ENCODE measurements around the gene CPE.

CPE gene

GRCh38 chr4:165367040-165367439 lies 11.8 kb upstream of the CPE start:
- DNase-seq (ENCODE audit: low spot score) = no peak
- H3K27ac ChIP-seq = no peak overlapping the region
- TF ChIP-seq, protein P1, sequence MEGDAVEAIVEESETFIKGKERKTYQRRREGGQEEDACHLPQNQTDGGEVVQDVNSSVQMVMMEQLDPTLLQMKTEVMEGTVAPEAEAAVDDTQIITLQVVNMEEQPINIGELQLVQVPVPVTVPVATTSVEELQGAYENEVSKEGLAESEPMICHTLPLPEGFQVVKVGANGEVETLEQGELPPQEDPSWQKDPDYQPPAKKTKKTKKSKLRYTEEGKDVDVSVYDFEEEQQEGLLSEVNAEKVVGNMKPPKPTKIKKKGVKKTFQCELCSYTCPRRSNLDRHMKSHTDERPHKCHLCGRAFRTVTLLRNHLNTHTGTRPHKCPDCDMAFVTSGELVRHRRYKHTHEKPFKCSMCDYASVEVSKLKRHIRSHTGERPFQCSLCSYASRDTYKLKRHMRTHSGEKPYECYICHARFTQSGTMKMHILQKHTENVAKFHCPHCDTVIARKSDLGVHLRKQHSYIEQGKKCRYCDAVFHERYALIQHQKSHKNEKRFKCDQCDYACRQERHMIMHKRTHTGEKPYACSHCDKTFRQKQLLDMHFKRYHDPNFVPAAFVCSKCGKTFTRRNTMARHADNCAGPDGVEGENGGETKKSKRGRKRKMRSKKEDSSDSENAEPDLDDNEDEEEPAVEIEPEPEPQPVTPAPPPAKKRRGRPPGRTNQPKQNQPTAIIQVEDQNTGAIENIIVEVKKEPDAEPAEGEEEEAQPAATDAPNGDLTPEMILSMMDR (IDR thresholded peaks at IDR 0.05) = no peak
- H3K4me3 ChIP-seq = no peak overlapping the region

- no peak overlapping the region for H3K27ac ChIP-seq
- TF ChIP-seq, protein P1 (IDR thresholded peaks at IDR 0.05) = no peak
- no peak overlapping the region for H3K4me3 ChIP-seq
- DNase-seq (ENCODE audit: low spot score) = no peak
Measured at GRCh38 chr4:165368114-165368513, 10.7 kb upstream of the CPE start.

- TF ChIP-seq, protein P1 (IDR thresholded peaks at IDR 0.05) = no peak
- no peak overlapping the region for H3K27ac ChIP-seq
- no peak for DNase-seq (ENCODE audit: low spot score)
- no peak overlapping the region for H3K4me3 ChIP-seq
Measured at GRCh38 chr4:165368567-165368966, 10.2 kb upstream of the CPE start.

DNA sequence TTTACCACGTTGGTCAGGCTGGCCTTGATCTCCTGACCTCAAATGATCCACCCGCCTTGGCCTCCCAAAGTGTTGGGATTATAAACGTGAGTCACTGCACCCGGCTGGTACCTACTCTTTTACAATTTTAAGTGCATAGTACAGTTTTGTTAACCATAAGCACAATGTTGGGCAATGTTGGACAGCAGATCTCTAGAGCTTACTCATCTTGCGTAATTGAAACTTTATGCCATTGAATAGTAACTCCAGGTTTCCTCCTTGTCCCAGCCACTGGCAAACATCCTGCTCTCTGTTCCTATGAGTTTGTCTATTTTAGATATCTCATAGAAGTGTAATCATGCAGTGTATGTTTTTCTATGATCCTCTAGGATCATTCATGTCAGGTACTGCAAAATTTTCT lies 9.3 kb upstream of the CPE start:
- Histone ChIP-seq H3K4me3 (no peak overlapping the region), H3K27ac (no peak overlapping the region)
- no peak for DNase-seq (ENCODE audit: low spot score)
- TF ChIP-seq, protein P1 (IDR thresholded peaks at IDR 0.05) = no peak

DNA sequence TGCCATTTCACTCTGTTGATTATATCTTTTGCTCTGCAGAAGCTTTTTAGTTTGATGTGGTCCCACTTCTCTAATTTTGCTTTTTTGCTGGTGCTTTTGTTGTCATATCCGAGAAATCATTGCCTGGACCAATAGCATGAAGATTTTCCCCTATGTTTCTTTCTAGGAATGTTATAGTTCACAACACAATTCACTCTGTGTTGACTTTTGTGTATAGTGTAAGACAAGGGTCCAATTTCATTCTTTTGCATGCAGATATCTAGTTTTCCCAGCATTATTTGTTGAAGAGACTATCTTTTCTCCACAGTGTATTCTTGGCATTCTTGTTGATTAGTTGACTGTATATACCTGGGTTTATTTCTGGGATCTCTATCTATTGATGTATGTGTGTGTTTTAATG lies 8.3 kb upstream of the CPE start:
- Histone ChIP-seq H3K4me3 (no peak overlapping the region), H3K27ac (no peak overlapping the region)
- no peak for DNase-seq (ENCODE audit: low spot score)
- TF ChIP-seq, protein P1 (IDR thresholded peaks at IDR 0.05) = no peak

DNA sequence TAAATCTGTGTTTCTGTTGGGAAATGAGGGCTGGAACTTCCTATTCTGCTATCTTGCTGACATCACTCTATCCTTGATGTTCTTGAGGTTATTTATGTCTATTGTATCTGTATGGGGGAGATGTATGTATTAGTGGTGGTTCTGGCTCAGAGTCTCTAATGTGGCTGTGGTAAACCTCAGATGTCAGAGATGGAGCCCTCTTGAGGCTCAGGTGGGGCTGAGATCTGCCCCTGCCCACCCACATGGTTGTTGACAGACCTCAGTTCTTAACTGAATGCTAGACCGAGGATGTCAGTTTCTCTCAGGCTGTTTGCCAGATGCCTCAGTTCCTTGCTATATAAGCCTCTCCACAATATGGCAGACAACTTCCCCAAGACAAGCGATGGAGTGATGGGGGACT lies 3.3 kb upstream of the CPE start:
- DNase-seq (ENCODE audit: low spot score) = no peak
- no peak overlapping the region for H3K27ac ChIP-seq
- H3K4me3 ChIP-seq = no peak overlapping the region
- TF ChIP-seq, protein P1 (IDR thresholded peaks at IDR 0.05) = no peak

DNA sequence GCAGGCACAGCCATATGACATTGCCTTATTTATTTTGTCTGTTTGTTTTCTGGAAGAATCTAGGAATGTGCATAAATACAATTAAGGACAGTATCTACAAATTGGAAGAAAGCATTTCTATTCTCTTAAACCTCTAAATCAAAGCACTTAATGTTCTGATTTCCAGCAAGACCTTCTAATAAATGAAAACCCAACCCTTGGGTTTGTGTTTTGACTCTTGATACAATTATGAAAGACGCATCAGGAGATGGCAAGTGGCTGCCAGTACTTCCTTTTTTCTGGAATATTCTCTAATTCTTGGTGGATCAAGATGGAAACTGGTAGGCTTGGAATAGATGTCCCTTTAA lies 437 bp upstream of the CPE start:
- Histone ChIP-seq H3K4me3 (peak overlapping the region; percentile 82), H3K27ac (peak overlapping the region; percentile 77 to 90)
- DNase-seq (ENCODE audit: low spot score) = no peak
- TF ChIP-seq, protein P1 (IDR thresholded peaks at IDR 0.05) = no peak
